Measurements from ENCODE around the gene LMO1.

DNA sequence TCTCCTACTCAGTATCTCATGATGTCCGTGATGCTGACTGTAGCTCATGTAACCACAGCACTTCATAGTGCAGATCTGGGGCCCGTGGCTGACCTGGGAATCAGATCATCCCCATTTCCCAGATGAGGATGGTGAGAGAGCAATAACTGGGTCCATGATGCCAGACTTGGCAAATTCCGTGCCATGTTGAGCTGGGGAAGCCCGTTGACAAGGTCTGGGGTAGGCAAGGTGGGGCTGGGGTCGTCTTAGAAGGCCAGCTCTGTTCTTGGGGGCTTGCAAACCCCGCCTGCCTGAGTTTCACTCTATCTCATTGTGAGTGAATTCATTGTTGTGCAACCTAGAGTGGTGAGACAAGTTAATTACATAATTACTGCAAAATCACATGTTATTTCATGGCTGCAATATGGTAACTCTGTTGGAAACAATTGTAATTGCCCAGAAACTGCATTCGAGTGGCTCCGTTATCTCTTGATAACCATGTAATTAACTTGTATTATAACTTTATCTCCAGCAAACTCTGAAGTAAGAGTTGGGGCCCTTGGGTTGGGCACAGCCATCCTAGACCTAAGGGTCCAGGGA, 41.7 kb downstream of the LMO1 start:
- TF ChIP-seq, protein P1, sequence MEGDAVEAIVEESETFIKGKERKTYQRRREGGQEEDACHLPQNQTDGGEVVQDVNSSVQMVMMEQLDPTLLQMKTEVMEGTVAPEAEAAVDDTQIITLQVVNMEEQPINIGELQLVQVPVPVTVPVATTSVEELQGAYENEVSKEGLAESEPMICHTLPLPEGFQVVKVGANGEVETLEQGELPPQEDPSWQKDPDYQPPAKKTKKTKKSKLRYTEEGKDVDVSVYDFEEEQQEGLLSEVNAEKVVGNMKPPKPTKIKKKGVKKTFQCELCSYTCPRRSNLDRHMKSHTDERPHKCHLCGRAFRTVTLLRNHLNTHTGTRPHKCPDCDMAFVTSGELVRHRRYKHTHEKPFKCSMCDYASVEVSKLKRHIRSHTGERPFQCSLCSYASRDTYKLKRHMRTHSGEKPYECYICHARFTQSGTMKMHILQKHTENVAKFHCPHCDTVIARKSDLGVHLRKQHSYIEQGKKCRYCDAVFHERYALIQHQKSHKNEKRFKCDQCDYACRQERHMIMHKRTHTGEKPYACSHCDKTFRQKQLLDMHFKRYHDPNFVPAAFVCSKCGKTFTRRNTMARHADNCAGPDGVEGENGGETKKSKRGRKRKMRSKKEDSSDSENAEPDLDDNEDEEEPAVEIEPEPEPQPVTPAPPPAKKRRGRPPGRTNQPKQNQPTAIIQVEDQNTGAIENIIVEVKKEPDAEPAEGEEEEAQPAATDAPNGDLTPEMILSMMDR (IDR thresholded peaks at IDR 0.05), result no peak
- TF ChIP-seq ZFX (IDR thresholded peaks at IDR 0.05; ENCODE audit: borderline replicate concordance), result no peak

All from 22Rv1 (cell line).